Measurements from ENCODE around the gene GALNTL6. TPM values are rescaled to one million over a fixed set of nuclear protein-coding genes. Genes with fewer than 3 reads are reported as not detected.

GALNTL6 gene
- total and polyA plus RNA-seq, 2 donors (not counting 3 experiments of a cell fraction or from before 2014, with no cell fraction given): not detected

- POLR2A ChIA-PET: no interaction called here
- BruUV-seq (replicated peaks): no TSS peak
- FAIRE-seq (no peak), DNase-seq (ENCODE audit: low read depth, low spot score) (no peak)
- Histone ChIP-seq H3K79me2 (ENCODE audit: control insufficient read depth, insufficient read depth, low read length) (no peaks in the 10 kb centered on the region), H3K27ac (ENCODE audit: insufficient read depth, low read depth, low read length) (no peak overlapping the region), H3K9ac (replicated peaks; ENCODE audit: extremely low read depth, insufficient read depth, low read length) (no peak overlapping the region), H3K9me3 (replicated peaks; ENCODE audit: control insufficient read depth, insufficient read depth, low read length) (peaks cover 3% of the 10 kb centered on the region), H3K9me1 (replicated peaks; ENCODE audit: control insufficient read depth, extremely low read depth, insufficient read depth, low read length) (no peaks in the 10 kb centered on the region), H2AFZ (ENCODE audit: low read depth, low read length) (no peak overlapping the region), H3K4me1 (ENCODE audit: control insufficient read depth, extremely low read depth, insufficient read depth, low read length) (no peaks in the 10 kb centered on the region), H3K27me3 (ENCODE audit: control insufficient read depth in 2 of 2, insufficient read depth in 2 of 2, low read length in 2 of 2) (no peaks in the 10 kb centered on the region), H4K20me1 (replicated peaks; ENCODE audit: control insufficient read depth, extremely low read depth, insufficient read depth, low read length) (no peaks in the 10 kb centered on the region), H3K36me3 (ENCODE audit: control insufficient read depth in 2 of 2, extremely low read depth in 1 of 2, insufficient read depth in 2 of 2, low read length in 2 of 2) (no peaks in the 10 kb centered on the region), H3K4me2 (ENCODE audit: insufficient read depth, low read length) (no peak overlapping the region), H3K4me3 (replicated peaks in 1 of 3; ENCODE audit: insufficient read depth in 1 of 3, low read depth in 1 of 3, low read length in 3 of 3) (no peak overlapping the region)
- dilution Hi-C loops (cut with MboI; ENCODE audit: extremely low pct_ligation_motif_present, low sequenced_read_pairs) (no loop called here), intact Hi-C loops (cut with micrococcal nuclease) (no loop called here)
- no peak for TF ChIP-seq POLR2AphosphoS5 (IDR thresholded peaks at IDR 0.05; ENCODE audit: insufficient read depth, low read depth, low read length)
- CTCF ChIA-PET: no interaction called here
Observed at GRCh38 chr4:172287117-172287516, 473.9 kb downstream of the GALNTL6 start.

DNA sequence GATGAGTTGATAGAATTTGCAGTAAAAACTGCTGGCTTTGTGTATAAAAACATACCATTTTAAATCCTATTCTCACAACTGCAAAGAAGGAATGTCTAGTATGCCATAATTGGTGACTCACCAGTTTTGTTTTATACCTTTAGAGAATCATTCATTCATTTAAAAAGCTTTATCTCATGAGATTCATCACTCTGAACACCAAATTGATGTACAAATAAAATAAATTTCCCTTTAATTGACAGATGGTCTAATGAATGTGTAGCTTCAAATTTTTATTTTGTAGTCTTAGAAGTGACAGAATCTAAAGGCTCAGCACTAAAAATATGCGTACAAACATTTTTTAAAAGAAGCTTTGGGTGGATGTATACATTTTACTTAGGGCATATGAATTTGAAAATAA is 492.5 kb downstream of the GALNTL6 start:
- CTCF ChIA-PET: no interaction called here
- intact Hi-C loops (cut with micrococcal nuclease): no loop called here
- FAIRE-seq: no peak

More for the DNA sequence above, 492.5 kb downstream of the GALNTL6 start:
- Histone ChIP-seq H3K36me3 (ENCODE audit: control insufficient read depth in 2 of 2, extremely low read depth in 1 of 2, insufficient read depth in 2 of 2, low read length in 2 of 2) (no peaks in the 10 kb centered on the region), H2AFZ (ENCODE audit: low read depth, low read length) (no peak overlapping the region), H3K4me3 (replicated peaks in 1 of 3; ENCODE audit: insufficient read depth in 1 of 3, low read depth in 1 of 3, low read length in 3 of 3) (no peak overlapping the region), H3K9me3 (replicated peaks; ENCODE audit: control insufficient read depth, insufficient read depth, low read length) (no peaks in the 10 kb centered on the region), H3K27me3 (ENCODE audit: control insufficient read depth in 2 of 2, insufficient read depth in 2 of 2, low read length in 2 of 2) (no peaks in the 10 kb centered on the region), H4K20me1 (replicated peaks; ENCODE audit: control insufficient read depth, extremely low read depth, insufficient read depth, low read length) (no peaks in the 10 kb centered on the region), H3K4me2 (ENCODE audit: insufficient read depth, low read length) (no peak overlapping the region), H3K79me2 (ENCODE audit: control insufficient read depth, insufficient read depth, low read length) (no peaks in the 10 kb centered on the region), H3K9me1 (replicated peaks; ENCODE audit: control insufficient read depth, extremely low read depth, insufficient read depth, low read length) (no peaks in the 10 kb centered on the region), H3K4me1 (ENCODE audit: control insufficient read depth, extremely low read depth, insufficient read depth, low read length) (no peaks in the 10 kb centered on the region), H3K27ac (ENCODE audit: insufficient read depth, low read depth, low read length) (no peak overlapping the region), H3K9ac (replicated peaks; ENCODE audit: extremely low read depth, insufficient read depth, low read length) (no peak overlapping the region)
- no TSS peak for BruUV-seq (replicated peaks)
- TF ChIP-seq MYC (IDR thresholded peaks at IDR 0.05; ENCODE audit: low read depth, low read length) (no peak), POLR2A (IDR thresholded peaks at IDR 0.05; ENCODE audit: low read depth, low read length) (no peak), MAX (IDR thresholded peaks at IDR 0.05; ENCODE audit: insufficient read depth, insufficient read length) (no peak), EZH2 (IDR thresholded peaks at IDR 0.05; ENCODE audit: borderline replicate concordance, low read depth, low read length, severe bottlenecking) (no peak), CTCF (IDR thresholded peaks at IDR 0.05; ENCODE audit: extremely low read depth in 1 of 2, insufficient read depth in 1 of 2, low read depth in 1 of 2, low read length in 2 of 2) (no peak), POLR2AphosphoS5 (IDR thresholded peaks at IDR 0.05; ENCODE audit: insufficient read depth, low read depth, low read length) (no peak)
- no peak for DNase-seq (ENCODE audit: low read depth, low spot score)
- dilution Hi-C loops (cut with MboI; ENCODE audit: extremely low pct_ligation_motif_present, low sequenced_read_pairs): no loop called here
- POLR2A ChIA-PET: no interaction called here

Data from endothelial cell of umbilical vein (primary cell).